ENCODE measurements around the gene COL5A1.

The COL5A1 gene

GRCh38 chr9:134885001-134885678 lies 243.5 kb downstream of the COL5A1 start:
- H3K27ac ChIP-seq: no peak overlapping the region

DNA sequence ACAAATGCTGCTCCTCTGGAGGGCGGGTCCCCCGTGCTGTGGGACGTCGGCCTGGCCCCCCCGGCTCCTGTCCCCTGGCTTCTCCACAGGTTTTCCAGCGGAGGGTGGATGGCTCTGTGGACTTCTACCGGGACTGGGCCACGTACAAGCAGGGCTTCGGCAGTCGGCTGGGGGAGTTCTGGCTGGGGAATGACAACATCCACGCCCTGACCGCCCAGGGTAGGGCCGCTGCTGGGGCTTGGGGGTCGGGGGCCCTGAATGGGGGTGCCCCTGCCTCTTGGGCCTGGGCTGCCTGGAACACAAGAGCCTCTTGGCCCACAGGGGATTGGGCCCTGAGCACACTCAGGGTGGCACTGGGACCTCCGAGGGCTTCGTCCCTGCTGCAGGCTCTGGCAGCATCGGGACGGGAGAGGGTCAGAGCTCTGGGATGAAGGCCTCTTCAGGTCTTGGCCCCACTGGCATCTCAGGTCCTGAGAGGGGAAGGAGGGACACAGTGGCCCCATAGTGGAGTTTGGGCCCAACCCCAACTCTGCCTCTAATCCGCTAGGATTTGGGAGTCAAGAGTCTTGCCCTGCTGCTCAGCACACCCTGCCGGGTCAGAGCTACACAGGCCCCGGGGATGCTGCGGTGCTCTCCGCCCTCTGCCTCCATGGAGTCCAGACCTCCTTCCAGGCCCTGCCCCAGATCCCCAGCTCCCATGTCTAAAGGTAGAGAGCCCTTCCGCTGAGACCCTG lies 244.2 kb downstream of the COL5A1 start:
- Histone ChIP-seq H3K27ac (no peak overlapping the region), H3K4me3 (no peak overlapping the region)

More at GRCh38 chr9:134885001-134885678, 243.5 kb downstream of the COL5A1 start:
- H3K4me3 ChIP-seq: no peak overlapping the region

GRCh38 chr9:134886413-134886913 lies 244.9 kb downstream of the COL5A1 start:
- Histone ChIP-seq H3K4me3 (no peak overlapping the region), H3K27ac (no peak overlapping the region)

DNA sequence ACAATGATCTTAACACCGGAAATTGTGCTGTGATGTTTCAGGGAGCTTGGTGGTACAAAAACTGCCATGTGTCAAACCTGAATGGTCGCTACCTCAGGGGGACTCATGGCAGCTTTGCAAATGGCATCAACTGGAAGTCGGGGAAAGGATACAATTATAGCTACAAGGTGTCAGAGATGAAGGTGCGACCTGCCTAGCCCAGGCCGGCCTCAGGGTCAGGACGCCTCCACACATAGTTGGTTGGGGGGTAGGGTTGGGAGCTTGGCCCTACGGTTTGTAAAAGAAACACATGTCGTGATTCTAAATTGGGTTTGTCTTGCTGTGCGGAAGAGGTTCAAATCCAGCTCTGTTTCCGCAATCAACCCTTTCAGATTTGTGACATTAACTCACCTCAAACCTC lies 245.6 kb downstream of the COL5A1 start:
- no peak overlapping the region for H3K4me3 ChIP-seq
- H3K27ac ChIP-seq: no peak overlapping the region

DNA sequence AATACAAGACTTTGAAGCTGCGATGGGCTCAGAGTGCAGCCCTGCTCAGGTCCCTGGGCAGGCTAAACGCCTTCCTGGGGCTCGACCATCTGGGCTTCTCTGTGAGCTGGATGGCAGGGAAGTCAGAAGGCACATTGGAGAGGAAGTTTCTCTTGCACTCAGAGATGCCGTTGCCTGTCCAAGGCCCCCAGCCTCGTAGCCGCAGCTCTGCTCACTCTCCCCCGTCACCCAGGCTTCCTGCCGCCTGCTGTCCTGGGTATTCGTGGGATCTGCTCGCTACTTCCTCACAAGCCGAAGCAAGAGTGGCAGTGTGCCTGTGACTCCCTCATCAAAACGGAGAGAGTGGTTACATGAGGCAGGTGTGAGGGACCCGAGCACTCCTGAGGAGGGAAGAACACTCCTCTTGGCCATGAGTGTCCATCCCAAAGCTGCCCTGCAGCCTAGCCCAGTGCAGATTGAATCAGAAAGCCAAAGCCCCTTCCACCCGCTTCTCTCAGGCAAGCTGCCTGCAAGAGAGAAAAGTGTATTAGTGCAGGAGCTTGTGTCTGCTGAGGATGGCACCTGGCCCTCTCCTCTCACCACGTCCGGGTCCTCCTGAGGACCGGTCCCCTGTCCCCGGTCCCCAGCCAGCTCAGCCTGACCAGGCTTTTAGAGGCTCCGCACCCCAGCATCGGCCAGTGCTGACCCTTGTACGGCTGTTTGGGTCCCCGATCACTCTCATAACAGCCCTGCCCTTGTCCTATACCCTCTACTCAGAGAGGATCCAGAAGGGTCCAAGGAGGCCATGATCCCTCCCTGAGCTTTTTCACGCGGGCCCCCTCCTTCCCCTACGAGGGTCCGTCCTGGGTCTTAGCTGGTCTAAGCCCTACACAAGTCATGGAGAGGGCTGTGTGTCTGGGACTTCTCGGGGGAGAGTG lies 246.3 kb downstream of the COL5A1 start:
- Histone ChIP-seq H3K27ac (no peak overlapping the region), H3K4me3 (no peak overlapping the region)

DNA sequence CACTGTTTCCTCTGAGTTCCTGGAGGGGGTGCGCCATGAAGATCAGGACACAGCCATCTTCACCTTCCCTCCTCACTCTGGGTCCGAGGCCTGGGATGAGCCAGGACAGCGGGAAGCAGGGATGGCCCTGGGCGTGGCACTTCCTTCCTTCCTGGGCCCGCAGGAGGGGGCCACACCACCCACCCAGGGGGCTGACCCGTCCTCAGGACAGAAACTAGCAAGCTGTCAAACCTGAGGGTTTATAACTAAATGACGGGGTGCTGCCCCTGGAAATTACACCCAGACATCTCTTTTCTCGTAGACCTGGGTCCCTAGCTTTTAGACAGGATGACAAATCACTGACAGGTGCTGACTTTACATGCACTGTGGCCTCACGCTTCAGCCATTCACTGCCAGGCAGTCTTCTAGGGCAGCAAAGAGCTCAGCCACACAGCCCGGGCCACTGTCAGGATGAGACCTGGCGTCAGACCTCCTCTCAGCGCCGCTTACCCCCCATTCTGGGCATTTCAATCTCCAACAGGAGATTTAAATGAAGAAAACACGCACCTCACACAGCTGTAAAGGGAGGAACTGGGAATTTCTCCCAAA lies 247.1 kb downstream of the COL5A1 start:
- Histone ChIP-seq H3K4me3 (no peak overlapping the region), H3K27ac (no peak overlapping the region)

GRCh38 chr9:134889386-134890154 lies 248.0 kb downstream of the COL5A1 start:
- H3K4me3 ChIP-seq: no peak overlapping the region
- H3K27ac ChIP-seq: no peak overlapping the region

GRCh38 chr9:134890155-134890495 lies 248.5 kb downstream of the COL5A1 start:
- H3K4me3 ChIP-seq: no peak overlapping the region
- H3K27ac ChIP-seq: no peak overlapping the region

DNA sequence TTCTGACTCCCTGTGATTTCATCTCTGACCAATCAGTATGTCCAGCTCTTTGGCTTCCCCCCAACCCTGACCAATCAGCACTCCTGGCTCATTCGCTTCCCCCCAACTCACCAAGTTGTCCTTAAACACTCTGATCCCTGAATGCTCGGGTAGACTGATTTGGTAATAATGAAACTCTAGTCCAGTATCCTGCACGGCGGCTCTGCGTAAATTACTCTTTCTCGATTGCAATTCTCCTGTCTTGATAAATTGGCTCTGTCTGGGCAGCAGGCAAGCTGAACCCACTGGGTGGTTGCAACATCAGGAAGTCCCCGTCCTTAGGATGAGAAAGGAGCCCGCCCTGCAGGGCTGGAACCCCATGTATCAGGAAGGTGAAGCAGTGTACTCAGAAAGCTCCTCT lies 249.4 kb downstream of the COL5A1 start:
- H3K4me3 ChIP-seq: no peak overlapping the region

DNA sequence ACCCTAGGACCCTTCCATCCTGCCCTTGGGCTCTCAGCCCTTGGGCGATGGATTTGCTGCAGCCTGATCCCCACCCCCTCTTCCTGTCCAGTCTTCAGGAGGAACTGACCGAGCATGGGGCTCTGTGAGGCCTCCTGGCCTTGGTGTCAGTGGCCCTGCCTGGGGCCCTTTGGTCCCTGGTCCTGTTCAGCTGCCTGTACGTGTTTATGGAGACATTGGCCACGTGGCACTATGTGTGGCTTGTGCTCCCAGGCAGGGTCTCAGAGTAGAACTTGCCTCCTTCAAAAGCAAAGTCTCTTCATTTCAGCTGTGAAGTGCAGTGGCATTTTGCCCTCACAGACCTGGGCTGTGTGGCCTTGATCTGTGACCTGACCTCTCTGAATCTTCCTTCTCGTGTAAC lies 250.1 kb downstream of the COL5A1 start:
- no peak overlapping the region for H3K27ac ChIP-seq
- no peak overlapping the region for H3K4me3 ChIP-seq

More for the DNA sequence above, 249.4 kb downstream of the COL5A1 start:
- H3K27ac ChIP-seq: no peak overlapping the region

DNA sequence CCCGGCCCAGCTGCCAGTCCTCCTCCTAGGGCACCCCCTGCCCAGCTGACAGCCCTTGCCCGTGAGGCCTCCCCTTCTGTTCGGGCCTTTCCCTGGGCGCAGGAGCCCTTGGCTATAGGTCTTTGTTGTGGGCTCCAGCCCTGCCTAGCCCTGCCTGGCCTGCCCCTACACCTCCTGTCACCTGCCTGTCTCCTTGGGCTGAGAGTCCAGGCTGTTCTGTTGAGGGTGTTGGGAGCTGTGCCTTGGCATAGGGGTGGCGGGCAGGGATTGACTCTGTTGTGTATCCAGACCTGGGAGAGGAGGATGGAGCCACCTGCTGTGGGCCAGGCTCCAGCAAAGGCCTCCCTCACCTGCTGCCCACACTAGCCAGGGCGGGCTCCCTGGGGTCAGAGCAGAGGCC lies 250.6 kb downstream of the COL5A1 start:
- Histone ChIP-seq H3K4me3 (no peak overlapping the region), H3K27ac (no peak overlapping the region)

GRCh38 chr9:134892820-134893420 lies 251.3 kb downstream of the COL5A1 start:
- Histone ChIP-seq H3K27ac (no peak overlapping the region), H3K4me3 (no peak overlapping the region)
